Measurements from ENCODE around the gene ZNF200.
A peak's percentile ranks its signal among the peaks of the same experiment; 100 is the strongest.
"Not testable (repeated sequence)": the region's sequence is repeated elsewhere in the genome, so short reads cannot be mapped to it uniquely, and the experiment has no call there.

The ZNF200 gene, protein sequence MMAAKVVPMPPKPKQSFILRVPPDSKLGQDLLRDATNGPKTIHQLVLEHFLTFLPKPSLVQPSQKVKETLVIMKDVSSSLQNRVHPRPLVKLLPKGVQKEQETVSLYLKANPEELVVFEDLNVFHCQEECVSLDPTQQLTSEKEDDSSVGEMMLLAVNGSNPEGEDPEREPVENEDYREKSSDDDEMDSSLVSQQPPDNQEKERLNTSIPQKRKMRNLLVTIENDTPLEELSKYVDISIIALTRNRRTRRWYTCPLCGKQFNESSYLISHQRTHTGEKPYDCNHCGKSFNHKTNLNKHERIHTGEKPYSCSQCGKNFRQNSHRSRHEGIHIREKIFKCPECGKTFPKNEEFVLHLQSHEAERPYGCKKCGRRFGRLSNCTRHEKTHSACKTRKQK

DNA sequence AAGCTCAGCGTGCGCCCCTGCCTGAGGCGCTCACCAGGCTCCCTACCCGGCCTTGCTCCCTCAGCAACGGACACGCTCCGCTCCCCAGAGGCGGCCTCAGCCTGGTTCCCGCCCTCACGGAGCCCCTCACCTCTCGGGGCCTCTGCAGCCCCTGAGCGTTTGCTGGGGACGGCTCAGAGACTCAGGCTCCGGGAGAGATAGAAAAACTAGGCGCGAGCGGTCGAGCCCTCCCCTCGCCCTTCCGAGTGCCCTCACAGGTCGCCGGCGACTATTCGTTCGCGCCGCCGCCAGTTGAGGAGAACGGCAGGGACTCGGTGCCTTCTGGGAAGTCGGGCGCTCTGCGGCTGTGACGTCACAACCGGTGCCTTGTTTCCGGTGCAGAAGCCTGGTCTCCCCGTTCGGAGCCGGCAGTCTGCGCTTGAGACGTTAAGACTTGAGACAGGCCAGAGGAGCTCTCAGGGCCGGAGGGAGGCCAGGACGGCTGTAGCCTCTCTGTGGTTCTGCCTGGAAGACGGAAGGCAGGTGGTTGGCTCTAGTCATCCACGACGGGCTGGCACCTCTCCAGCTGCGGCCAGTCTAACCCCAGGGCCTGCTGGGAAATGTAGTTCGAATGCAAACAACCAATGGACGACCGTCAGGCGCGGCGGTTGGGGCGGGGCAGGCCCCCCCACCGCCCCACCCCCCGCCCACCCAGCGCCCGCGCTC lies at the start of gene ZNF200:
Gene ZNF200 (minus strand): TSS at position 302 of the 705 bp plus-strand sequence. CDS start 1,403 bp downstream, outside the sequence.
- peak; percentile 88 to 95 (median 90) for DNase-seq

DNA sequence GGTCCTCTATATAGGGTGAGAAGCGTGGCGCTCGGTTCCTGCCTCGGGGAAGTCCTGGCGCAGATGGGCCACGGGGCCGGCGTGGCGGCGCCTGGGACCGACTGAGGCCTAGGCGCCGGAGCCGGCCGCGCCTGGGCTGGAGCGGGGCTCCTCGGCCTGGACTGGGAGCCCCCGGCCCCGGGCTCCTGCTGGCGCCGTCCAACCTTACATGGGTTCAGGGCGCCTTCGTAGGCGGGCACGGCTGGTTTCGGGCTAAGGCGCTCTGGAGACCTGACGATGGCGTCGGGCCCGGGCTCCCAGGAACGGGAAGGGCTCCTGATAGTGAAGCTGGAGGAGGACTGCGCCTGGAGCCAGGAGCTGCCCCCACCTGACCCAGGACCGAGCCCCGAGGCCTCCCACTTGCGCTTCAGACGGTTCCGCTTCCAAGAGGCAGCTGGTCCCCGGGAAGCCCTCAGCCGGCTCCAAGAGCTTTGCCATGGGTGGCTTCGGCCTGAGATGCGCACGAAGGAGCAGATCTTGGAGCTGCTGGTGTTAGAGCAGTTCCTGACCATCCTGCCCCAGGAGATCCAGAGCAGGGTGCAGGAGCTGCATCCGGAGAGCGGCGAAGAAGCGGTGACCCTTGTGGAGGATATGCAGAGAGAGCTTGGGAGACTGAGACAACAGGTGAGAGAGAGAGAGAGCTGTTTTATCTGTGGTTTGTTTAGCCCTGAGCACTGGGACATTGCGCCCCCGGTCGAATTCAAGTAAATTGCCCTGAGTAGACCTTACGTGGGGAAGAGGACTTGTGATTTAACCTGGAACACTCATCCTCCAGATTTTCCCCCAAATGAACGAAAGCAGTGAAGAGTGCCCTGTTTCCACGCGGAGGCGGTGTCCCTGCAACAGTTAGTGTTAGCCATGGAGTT lies 48.8 kb upstream of the ZNF200 start:
- DNase-seq: no peak

DNA sequence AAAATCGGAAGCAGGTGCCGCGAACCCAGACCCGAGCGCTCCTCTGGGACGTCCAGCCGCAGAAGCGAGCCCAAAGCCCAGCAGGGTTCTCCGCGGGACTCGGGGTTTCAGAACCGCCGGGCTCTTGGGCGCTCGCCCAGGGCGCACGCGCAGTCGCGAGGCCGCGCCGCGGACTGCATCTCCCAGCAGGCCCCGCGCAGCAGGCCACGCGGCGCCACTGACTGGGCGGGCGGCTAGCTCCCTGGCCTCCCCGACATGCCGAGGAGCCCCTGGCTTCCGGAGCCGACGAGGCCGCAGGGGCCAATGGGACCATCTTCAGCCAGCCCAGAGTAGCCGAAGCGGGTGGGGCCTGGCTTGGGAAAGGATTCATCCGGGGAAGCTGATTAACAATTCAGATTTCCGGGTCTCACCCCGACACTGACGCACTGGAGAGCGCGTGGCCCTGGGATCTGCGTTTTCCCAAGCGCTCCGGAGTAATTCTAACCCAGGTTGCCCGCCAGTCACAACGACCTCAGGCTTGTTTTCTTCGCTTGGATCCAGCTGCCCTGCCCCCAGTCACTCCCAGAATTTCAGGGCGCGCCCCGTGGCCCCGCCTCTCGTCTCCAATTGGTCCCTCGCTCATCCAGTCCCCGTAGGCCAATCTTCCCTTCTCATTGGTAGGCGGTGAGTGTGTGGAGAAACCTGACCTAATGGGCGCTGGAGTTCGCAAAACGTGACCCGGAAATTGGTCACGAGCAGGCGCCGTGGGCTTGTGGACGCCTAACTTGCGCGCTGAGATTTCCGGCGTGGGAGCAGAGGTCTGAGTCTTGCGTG lies 48.0 kb upstream of the ZNF200 start, which contains the start of gene ZNF263:
Gene ZNF263 (plus strand): TSS at position 762 of the 813 bp plus-strand sequence. CDS start 328 bp downstream, outside the sequence.
- DNase-seq: peak; percentile 87 to 95 (median 94)

DNA sequence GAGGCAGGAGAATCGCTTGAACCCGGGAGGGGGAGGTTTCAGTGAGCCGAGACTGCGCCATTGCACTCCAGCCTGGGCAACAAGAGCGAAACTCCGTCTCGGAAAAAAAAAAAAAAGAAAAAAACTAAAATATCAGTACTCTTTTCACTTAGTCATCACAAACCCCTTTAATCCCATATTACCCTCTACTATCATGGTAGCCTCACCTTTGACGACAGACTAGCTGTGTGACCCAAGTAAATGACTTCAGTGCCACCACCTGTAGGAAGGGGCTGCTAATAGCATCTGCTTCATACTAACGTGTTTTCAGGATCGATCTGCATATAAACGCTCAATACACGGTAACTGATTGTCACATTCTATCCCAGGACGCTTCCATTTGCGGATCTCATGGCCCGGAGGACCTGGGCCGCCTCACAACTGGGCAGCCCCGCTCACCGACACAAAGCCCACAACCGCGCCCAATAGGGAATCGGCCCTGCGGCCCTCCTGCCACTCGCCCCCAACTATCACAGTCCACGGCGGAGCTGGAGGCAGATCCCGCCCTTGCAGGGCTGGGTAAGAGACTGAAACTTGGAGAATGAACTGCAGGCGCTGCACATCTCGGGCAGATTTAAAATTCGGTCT lies 47.3 kb upstream of the ZNF200 start:
- no peak for DNase-seq

DNA sequence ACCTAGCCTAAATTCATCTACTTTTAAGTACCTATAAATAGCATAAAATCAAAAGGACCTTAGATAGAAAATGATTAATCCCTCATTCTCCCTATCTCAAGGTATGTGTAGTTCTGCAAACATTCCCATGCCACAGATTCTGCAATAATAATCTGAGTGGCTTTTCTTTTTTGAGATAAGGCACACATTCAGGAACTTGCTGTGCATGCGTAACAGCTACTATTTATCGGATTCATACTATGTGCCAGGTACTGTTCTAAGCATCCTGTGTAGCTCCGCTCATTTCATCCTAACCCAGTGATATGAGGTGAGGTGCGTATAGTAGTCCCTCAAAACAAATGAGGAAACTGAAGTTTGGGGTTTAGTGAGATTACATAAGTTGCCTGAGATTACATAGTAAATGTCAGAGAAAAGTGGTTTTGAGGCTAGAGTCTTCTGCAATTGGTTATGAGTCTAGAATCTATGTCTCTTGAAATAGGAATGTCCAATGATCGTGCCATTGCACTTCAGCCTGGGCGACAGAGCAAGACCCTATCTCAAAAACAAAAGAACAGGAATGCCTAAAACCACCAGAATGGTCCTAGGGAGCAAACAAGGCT lies 46.4 kb upstream of the ZNF200 start:
- DNase-seq: no peak

DNA sequence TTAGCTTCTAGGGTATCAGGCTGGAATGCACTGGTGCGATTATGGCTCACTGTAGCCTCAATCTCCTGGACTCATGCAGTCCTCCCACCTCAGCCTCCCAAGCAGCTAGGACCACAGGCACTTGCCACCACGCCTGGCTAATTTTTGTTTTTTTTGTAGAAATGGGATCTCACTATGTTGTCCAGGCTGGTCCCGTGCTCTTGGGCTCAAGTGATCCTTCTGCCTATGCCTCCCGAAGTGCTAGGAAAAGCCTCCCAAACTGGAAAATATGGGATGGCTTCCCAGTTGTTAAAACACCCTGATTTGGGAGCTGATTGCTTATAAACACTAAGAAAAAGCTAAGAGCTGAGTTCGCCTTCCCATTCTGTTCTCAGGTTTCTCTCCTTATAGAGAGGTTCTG lies 41.7 kb upstream of the ZNF200 start:
- DNase-seq: no peak

DNA sequence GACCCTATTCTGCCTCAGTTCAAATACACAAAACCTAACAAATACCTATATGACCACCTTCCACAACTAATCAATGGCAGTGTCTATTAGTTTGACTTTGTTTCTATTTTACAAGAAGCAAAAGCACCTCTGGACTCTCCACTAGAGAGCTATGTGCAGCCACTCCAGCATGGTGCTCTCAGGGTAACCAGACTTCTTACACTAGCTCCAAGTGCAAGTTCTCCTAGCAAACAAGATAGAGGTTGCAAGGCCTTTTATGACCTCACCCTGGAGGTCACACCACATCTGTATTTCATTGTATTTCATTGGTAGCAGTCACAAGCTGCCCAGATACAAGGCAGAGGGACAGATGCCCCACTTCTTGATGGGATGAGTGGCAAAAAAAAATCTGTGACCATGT lies 40.0 kb upstream of the ZNF200 start:
- DNase-seq: no peak

DNA sequence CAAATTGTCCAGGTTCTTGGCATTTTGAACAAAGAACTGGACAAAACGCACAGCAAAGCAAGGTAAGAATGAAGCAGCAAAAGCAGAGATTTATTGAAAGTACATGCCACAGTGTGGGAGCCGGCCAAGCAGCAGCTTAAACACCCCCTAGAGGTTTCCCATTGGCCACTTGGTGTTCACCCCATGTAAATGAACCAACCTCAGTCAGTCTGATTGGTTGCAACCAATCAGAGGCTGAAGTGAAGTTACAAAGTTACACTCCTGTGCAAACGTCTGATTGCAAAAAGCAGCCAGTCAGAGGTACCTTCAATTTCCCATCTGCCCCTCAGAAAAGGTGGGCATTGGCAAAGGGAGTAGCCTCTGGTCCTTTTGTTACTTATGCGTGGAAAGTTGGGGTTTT lies 39.5 kb upstream of the ZNF200 start:
- no peak for DNase-seq

DNA sequence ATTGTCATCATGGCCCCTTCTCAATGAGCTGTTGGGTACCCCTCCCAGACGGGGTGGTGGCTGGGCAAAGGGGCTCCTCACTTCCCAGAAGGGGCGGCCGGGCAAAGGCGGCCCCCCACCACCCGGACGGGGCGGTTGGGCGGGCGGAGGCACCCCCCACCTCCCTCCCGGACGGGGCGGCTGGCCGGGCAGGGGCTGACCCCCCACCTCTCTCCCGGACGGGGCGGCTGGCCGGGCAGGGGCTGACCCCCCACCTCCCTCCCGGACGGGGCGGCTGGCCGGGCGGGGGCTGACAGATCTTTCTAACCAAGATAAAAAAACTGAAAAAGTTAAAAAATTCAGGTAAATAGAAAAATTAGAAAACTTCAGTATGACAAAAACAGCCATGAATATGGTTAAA lies 36.3 kb upstream of the ZNF200 start:
- not testable (repeated sequence) for DNase-seq

DNA sequence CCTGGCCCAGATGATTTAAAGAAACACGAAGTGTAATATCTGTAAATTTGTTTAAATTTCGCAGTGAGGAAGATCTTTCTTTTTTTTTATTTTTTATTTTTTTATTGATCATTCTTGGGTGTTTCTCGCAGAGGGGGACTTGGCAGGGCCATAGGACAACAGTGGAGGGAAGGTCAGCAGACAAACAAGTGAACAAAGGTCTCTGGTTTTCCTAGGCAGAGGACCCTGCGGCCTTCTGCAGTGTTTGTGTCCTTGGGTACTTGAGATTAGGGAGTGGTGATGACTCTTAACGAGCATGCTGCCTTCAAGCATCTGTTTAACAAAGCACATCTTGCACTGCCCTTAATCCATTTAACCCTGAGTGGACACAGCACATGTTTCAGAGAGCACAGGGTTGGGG lies 35.8 kb upstream of the ZNF200 start:
- not testable (repeated sequence) for DNase-seq

DNA sequence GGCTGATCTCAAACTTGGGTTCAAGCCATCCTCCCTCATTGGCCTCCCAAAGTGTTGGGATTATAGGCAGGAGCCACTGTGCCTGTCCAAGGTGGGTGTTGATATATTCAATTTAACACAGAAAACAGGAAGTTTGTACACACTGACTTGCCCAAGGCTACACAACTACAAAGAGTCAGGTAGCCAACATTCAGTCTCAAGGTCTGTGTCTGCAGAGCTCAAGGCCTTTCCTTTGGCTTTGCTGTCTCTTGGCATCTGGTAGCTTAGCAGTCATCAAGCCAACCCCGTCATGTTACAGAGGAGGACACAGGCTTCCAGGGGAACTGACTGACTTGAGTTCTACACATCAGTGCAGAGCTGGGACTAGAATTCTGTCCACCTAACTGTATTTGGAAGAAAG lies 33.3 kb upstream of the ZNF200 start:
- DNase-seq: no peak

DNA sequence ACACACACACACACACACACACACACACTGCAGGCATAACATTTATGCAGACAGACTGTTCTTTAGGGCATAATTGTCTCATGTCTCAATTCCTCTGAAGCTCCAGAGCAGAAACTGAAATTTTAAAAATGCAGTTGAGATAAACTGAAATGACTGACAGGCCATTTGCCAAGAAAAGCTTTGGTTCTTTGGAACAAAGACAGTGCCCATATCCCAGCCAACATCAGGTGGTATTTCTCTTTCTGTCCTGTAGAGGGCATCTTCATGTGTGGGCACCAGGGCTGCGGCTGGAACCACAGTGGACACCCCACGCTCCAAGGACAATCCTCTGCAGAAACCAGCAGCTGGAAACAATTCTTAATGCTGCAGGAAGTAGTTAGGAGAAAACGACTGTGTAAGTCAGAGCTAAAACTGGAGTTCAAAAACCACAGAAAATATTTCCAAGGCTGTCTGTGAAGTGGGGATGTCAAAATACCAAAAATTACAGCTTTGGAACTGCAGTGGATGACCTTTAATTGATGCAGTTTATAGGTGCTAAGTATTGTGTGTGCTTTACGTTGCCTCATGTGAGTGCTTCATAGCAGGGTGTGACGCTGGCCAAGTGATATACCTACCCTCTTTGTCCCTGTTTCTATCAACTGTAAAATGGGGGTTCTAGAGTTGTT lies 32.0 kb upstream of the ZNF200 start:
- DNase-seq: no peak

DNA sequence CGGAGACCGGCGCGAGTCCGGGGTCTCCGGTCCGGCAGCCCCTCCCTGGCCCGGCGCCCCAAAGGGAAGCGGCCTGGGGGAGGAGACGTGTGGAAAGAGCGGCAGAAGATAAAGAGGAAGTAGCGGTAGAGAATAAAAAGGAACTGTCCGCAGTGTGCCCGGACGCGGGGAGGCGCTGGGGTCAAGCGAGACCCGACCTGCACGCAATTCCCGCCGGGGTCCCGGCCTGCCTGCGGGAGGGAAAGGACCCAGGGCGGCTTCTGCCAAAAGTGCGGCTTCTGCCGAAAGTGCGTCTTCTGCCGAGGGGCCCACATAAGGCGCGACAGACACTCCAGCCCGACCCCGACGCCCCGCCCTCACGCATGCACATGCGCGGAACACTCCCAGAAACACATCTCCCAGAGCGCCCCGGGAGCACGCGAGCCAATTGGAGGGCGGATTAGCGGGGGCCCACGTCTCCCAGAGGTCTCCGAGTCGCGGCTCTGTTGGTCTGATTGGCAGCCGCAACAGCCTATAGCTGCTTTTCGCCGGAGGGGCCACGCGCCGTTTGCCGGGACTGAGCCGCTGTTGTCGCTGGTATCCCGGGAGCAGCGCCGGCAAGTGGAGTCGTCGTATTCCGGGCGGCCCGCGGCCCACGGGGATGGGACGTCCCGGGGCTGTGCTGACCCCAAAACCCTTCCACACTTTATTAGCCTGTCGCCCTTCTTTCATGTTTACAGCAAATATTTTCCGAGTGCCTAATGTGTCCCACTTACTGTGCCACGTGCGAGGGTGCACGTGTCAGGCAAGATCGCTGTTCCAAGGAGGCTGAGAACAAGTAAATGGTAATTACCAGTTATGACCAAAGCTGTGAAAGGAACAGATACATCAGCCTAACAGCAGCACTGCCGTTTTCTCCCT lies 29.4 kb upstream of the ZNF200 start:
- peak; percentile 87 to 95 (median 95) for DNase-seq

DNA sequence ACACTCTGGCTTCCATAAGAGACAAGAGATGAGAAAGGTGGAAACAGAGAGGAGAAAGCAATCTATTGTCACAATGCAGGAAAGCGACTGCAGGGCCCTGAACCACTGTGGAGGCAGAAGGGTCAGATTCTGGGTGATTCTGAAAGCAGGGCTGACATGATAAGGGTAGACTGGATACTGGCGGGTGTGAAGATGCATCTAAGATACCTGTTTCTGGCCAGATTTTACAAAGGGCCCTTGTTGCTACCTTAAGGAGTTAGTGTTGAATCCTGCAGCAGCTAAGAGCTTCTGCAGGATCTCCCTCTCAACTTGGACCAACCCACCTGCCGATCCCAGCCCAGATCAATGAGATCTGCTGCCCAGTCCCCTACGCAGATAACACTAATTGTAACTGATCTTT lies 27.6 kb upstream of the ZNF200 start:
- DNase-seq: no peak

DNA sequence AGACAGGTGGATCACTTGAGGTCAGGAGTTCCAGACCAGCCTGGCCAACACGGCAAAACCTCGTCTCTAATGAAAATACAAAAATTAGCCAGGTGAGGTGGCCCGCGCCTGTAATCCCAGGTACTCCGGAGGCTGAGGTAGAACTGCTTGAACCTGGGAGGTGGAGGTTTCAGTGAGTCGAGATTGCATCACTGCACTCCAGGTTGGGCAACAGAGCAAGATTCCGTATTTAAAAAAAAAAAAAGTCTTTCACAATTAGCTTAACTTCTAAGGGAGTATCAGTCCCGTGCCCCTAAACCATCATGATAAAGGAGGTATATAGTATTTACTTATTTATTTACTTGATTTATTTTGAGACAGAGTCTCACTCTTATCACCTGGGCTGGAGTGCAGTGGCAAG lies 24.9 kb upstream of the ZNF200 start:
- DNase-seq: no peak

DNA sequence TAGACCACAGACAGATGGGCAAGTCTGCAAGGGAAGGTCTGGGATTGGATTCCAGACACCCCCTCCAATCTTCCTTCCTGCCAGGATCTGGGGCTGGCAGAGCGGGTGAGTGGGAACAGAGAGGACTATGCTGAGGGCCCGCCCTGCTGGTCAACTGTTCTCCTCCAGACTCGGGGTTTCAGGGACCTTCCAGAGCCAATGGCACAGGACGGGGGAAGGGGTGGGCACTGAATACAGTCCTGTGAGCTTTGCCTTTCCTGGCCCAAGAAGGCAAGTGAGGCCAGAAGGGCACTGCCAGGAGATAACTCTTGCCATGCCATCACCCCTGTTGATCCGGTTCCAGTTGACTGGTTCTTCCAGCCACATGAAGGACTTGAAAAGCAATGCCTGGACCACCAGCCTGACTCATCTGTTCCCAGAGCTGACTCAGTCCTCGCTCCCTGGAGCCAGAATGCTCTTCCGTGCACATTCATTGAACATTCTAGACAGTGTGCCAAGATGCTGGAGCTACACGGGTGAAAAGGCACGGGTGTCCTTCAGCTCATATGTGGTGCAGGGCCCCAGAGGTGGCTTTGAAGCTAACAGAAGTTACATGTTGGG lies 22.0 kb upstream of the ZNF200 start:
- no peak for DNase-seq

DNA sequence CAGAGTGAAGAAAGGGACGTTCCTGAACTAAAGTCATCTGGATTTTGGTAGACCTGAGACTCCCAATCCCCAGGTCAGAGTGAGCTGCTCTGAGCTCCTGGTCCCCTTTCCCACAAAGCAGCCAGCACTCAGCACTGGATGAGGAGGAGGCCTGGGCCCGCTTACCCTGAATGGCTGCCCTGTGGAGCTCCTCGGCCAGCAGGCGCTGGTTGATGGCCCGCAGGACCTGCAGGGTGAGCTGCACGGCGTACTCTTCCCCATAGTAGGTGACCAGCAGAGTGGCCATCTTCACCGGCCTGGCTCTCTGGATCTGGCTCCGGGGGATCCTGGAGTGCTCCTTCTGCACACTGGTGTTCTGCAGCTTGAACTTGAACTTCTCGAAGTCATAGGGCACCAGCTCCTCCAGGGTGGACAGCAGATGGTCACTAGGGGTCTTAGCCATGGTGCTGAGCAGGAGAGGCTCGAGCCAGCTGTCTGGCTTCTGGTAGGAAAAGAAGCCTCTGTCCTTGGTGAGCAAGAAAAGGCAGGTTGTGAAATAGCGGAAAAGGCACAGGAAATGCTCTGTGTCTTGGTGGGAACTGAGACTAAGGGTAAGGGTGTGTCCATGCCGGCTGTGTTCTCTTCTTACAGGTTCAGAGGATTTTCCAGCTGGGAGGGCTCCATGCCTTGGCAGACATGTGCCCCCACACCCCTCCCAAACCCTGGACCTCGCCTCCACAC lies 21.3 kb upstream of the ZNF200 start, which contains the start of gene MEFV:
Gene MEFV (minus strand): TSS at position 488 of the 720 bp plus-strand sequence. CDS start 46 bp downstream, at position 442.
- DNase-seq: no peak

DNA sequence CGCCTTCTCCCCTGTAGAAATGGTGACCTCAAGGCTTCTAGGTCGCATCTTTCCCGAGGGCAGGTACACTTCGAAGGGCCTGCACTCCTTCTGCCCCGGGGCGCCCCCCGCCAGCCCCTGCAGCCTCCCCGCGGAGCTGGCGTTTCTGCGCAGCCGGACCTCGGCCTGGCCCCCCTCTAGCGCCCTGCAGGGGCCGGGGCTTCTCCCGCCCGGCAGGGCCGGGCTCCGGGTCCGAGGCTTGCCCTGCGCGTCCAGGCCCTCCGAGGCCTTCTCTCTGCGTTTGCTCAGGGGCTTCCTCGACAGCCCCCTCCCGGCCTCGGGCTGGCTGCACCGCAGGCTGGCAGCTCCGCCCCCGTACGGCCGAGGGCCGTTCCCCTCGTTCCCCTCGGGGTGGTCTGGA lies 19.4 kb upstream of the ZNF200 start:
- DNase-seq: no peak

All from stimulated activated naive CD4-positive, alpha-beta T cell (primary cell).